GM23338 (cell line): ENCODE data around the gene YWHAH. TPM values are rescaled to one million over a fixed set of nuclear protein-coding genes. Genes with fewer than 3 reads are reported as not detected.
A peak's percentile ranks its signal among the peaks of the same experiment; 100 is the strongest.

ENCODE experiments used
- ATAC-seq: fragments of 200-7000 bp; cut with Tn5 transposase; 3 replicates; pipeline ENCODE4 v1.9.1; 2020
- DNase-seq: peaks from one replicate; pipeline ENCODE4 v3.0.0-alpha.2; 2015; ENCODE audit warnings: low spot score
- H2AFZ ChIP-seq: fragments of 200-600 bp; sonication (generic); 2 replicates; pipeline ENCODE4 v1.8.0; 2016; ENCODE audit warnings: antibody characterized with exemption, mild to moderate bottlenecking, moderate library complexity
- H3F3A ChIP-seq: fragments of 200-600 bp; sonication (generic); replicated peaks from 2 replicates; pipeline ENCODE4 v1.8.0; 2017; ENCODE audit warnings: antibody characterized with exemption, mixed run types, low read depth
- H3K27ac ChIP-seq: fragments of 200-600 bp; sonication (generic); 2 replicates; pipeline ENCODE4 v1.6.1; 2016; ENCODE audit warnings: low read depth
- H3K27me3 ChIP-seq: fragments of 200-600 bp; sonication (generic); 2 replicates; pipeline ENCODE4 v1.8.0; 2016; ENCODE audit warnings: mild to moderate bottlenecking, mixed run types, moderate library complexity; ENCODE audit not compliant: insufficient read depth
- H3K36me3 ChIP-seq: fragments of 200-600 bp; sonication (generic); 2 replicates; pipeline ENCODE4 v1.8.0; 2016; ENCODE audit warnings: mild to moderate bottlenecking; ENCODE audit not compliant: insufficient read depth
- H3K4me1 ChIP-seq: fragments of 200-600 bp; sonication (generic); 2 replicates; pipeline ENCODE4 v1.8.0; 2016; ENCODE audit warnings: mild to moderate bottlenecking, moderate library complexity; ENCODE audit not compliant: insufficient read depth
- H3K4me2 ChIP-seq: fragments of 200-600 bp; sonication (generic); 2 replicates; pipeline ENCODE4 v1.7.1; 2017; ENCODE audit warnings: mixed run types
- H3K4me3 ChIP-seq: fragments of 200-600 bp; sonication (generic); 2 replicates; pipeline ENCODE4 v1.6.1; 2016; ENCODE audit warnings: mixed run types
- H3K79me2 ChIP-seq: fragments of 200-600 bp; sonication (generic); replicated peaks from 2 replicates; pipeline ENCODE4 v1.8.0; 2017; ENCODE audit warnings: mild to moderate bottlenecking; ENCODE audit not compliant: insufficient read depth
- H3K9me2 ChIP-seq: fragments of 200-600 bp; sonication (generic); 2 replicates; pipeline ENCODE4 v1.8.0; 2017; ENCODE audit not compliant: insufficient read depth
- H4K20me1 ChIP-seq: fragments of 200-600 bp; sonication (generic); replicated peaks from 2 replicates; pipeline ENCODE4 v1.8.0; 2017; ENCODE audit warnings: mild to moderate bottlenecking; ENCODE audit not compliant: insufficient read depth
- H3K27ac Mint-ChIP-seq: 2 replicates; pipeline ENCODE4 v1.8.0; 2020; ENCODE audit warnings: inconsistent platforms, mild to moderate bottlenecking, moderate library complexity, mixed read lengths
- H3K27me3 Mint-ChIP-seq: 3 replicates; pipeline ENCODE4 v1.8.0; 2022; ENCODE audit warnings: low read depth, mild to moderate bottlenecking, moderate library complexity, mixed read lengths, inconsistent platforms; ENCODE audit not compliant: insufficient read depth, poor library complexity
- H3K36me3 Mint-ChIP-seq: 3 replicates; pipeline ENCODE4 v1.8.0; 2021; ENCODE audit warnings: low read depth, mild to moderate bottlenecking, inconsistent platforms, moderate library complexity, mixed read lengths
- H3K4me1 Mint-ChIP-seq: 3 replicates; pipeline ENCODE4 v1.8.0; 2020; ENCODE audit warnings: mild to moderate bottlenecking, inconsistent platforms, mixed read lengths
- H3K4me3 Mint-ChIP-seq: 3 replicates; pipeline ENCODE4 v1.8.0; 2021; ENCODE audit warnings: moderate library complexity, mild to moderate bottlenecking, inconsistent platforms, mixed read lengths
- H3K9me3 Mint-ChIP-seq: 3 replicates; pipeline ENCODE4 v1.8.0; 2020; ENCODE audit warnings: moderate library complexity, mild to moderate bottlenecking, inconsistent platforms, mixed read lengths
- CTCF ChIP-seq, 2 experiments: fragments of 200-600 bp in 1 of 2; sonication (generic) in 1 of 2; conservative IDR thresholded peaks; 2 replicates each; pipeline versions ENCODE4 v1.5.1 to v1.6.1; 2016 to 2017; ENCODE audit warnings: antibody characterized with exemption in 2 of 2, low read depth in 2 of 2, mild to moderate bottlenecking in 2 of 2, moderate library complexity in 1 of 2
- ETS1 ChIP-seq: IDR thresholded peaks from 2 replicates; pipeline ENCODE4 v1.6.1; 2016; ENCODE audit warnings: antibody characterized with exemption
- EZH2 ChIP-seq: fragments of 200-600 bp; sonication (generic); IDR thresholded peaks from one replicate; pipeline ENCODE4 v1.8.0; 2017; ENCODE audit warnings: antibody characterized with exemption, mild to moderate bottlenecking, low read depth; ENCODE audit not compliant: unreplicated experiment
- EZH2phosphoT487 ChIP-seq: fragments of 200-600 bp; sonication (generic); IDR thresholded peaks from one replicate; pipeline ENCODE4 v1.8.1; 2018; ENCODE audit warnings: antibody characterized with exemption; ENCODE audit not compliant: unreplicated experiment
- polyA plus RNA-seq: library from polyadenylated mRNA; unstranded; fragments of >200 nt; fragmentation: Nextera tagmentation; extraction: Ambion mirVana; gene quantifications from 2 replicates; pipeline ENCODE4 v1.2.1, GENCODE V29; 2016
- total RNA-seq: library from RNA; depleted of rRNA; stranded (reverse); fragments of >200 nt; shearing (Covaris generic); gene quantifications from 2 replicates; pipeline ENCODE4 v1.2.3, GENCODE V29; 2014

The YWHAH gene
- total and polyA plus RNA-seq, 2 experiments from 2014 or later, result 277 to 283 TPM

- Histone ChIP-seq H3K4me1 (peaks cover 26% of the 10 kb centered on the region), H3K79me2 (peaks cover 63% of the 10 kb centered on the region), H3K27me3 (no peaks in the 10 kb centered on the region), H3K36me3 (peaks cover 31% of the 10 kb centered on the region), H3K9me2 (no peaks in the 10 kb centered on the region), H3K4me3 (peak overlapping the region; percentile 100), H3K27ac (peak overlapping the region; percentile 93), H3F3A (peaks cover 13% of the 10 kb centered on the region; the same call in 1 of the 2 replicates), H4K20me1 (peaks cover 45% of the 10 kb centered on the region), H2AFZ (no peak overlapping the region), H3K4me2 (peak overlapping the region; percentile 87)
- TF ChIP-seq CTCF (conservative IDR thresholded peaks at IDR 0.05; ENCODE audit: low read depth in 2 of 2), result no peak
- H3K27me3 Mint-ChIP-seq, result peaks cover 5% of the 10 kb centered on the region
- peaks cover 41% of the 10 kb centered on the region for H3K36me3 Mint-ChIP-seq
- no peak overlapping the region for H3K27ac Mint-ChIP-seq
- H3K4me3 Mint-ChIP-seq, result no peak overlapping the region
- no peak for DNase-seq
- peak; percentile 4; the same call in 1 of the 3 replicates for ATAC-seq
- no peaks in the 10 kb centered on the region for H3K9me3 Mint-ChIP-seq
- H3K4me1 Mint-ChIP-seq, result peaks cover 11% of the 10 kb centered on the region
Observed at GRCh38 chr22:31945971-31946680, 1.8 kb downstream of the YWHAH start.

- TF ChIP-seq CTCF (conservative IDR thresholded peaks at IDR 0.05; ENCODE audit: low read depth in 2 of 2) (peak; percentile 54 to 65), EZH2phosphoT487 (no peak)
- Histone ChIP-seq H2AFZ (no peak overlapping the region), H4K20me1 (peaks cover 57% of the 10 kb centered on the region), H3F3A (peaks cover 13% of the 10 kb centered on the region; the same call in 1 of the 2 replicates), H3K4me3 (no peak overlapping the region), H3K36me3 (peaks cover 31% of the 10 kb centered on the region), H3K9me2 (no peaks in the 10 kb centered on the region), H3K27me3 (no peaks in the 10 kb centered on the region), H3K27ac (no peak overlapping the region), H3K79me2 (peaks cover 75% of the 10 kb centered on the region), H3K4me2 (0 out of 2 replicates have a peak overlapping the region, but pooled peaks have one; percentile 87), H3K4me1 (peaks cover 30% of the 10 kb centered on the region)
- no peak for DNase-seq
- Mint-ChIP-seq H3K9me3 (no peaks in the 10 kb centered on the region), H3K27me3 (peaks cover 2% of the 10 kb centered on the region), H3K36me3 (peaks cover 50% of the 10 kb centered on the region), H3K4me1 (peaks cover 23% of the 10 kb centered on the region), H3K4me3 (peak overlapping the region; percentile 54), H3K27ac (no peak overlapping the region)
- ATAC-seq, result no peak
Observed at GRCh38 chr22:31947296-31947695, 3.0 kb downstream of the YWHAH start.

- Histone ChIP-seq H2AFZ (no peak overlapping the region), H3K9me2 (no peaks in the 10 kb centered on the region), H3F3A (peaks cover 11% of the 10 kb centered on the region; the same call in 1 of the 2 replicates), H4K20me1 (peaks cover 64% of the 10 kb centered on the region), H3K79me2 (peaks cover 82% of the 10 kb centered on the region), H3K4me2 (no peak overlapping the region), H3K4me3 (no peak overlapping the region), H3K27me3 (no peaks in the 10 kb centered on the region), H3K27ac (peak overlapping the region; percentile 72; the same call in 1 of the 2 replicates), H3K36me3 (peaks cover 31% of the 10 kb centered on the region), H3K4me1 (peaks cover 35% of the 10 kb centered on the region)
- ATAC-seq (no peak), DNase-seq (no peak)
- Mint-ChIP-seq H3K27ac (peak overlapping the region; percentile 60; the same call in 1 of the 2 replicates), H3K9me3 (no peaks in the 10 kb centered on the region), H3K36me3 (peaks cover 50% of the 10 kb centered on the region), H3K27me3 (peaks cover under 1% of the 10 kb centered on the region), H3K4me3 (no peak overlapping the region), H3K4me1 (peaks cover 29% of the 10 kb centered on the region)
- no peak for TF ChIP-seq ETS1
- no peak for TF ChIP-seq EZH2
Observed at GRCh38 chr22:31948002-31948401, 3.7 kb downstream of the YWHAH start.
